ENCODE measurements around the gene RPL7L1. TPM values are rescaled to one million over a fixed set of nuclear protein-coding genes. Genes with fewer than 3 reads are reported as not detected.

RPL7L1 gene
- total and polyA plus RNA-seq, 2 of the 13 experiments (the other 11 are each of a cell fraction or from before 2014, with no cell fraction given) = 51.6 to 179 TPM

DNA sequence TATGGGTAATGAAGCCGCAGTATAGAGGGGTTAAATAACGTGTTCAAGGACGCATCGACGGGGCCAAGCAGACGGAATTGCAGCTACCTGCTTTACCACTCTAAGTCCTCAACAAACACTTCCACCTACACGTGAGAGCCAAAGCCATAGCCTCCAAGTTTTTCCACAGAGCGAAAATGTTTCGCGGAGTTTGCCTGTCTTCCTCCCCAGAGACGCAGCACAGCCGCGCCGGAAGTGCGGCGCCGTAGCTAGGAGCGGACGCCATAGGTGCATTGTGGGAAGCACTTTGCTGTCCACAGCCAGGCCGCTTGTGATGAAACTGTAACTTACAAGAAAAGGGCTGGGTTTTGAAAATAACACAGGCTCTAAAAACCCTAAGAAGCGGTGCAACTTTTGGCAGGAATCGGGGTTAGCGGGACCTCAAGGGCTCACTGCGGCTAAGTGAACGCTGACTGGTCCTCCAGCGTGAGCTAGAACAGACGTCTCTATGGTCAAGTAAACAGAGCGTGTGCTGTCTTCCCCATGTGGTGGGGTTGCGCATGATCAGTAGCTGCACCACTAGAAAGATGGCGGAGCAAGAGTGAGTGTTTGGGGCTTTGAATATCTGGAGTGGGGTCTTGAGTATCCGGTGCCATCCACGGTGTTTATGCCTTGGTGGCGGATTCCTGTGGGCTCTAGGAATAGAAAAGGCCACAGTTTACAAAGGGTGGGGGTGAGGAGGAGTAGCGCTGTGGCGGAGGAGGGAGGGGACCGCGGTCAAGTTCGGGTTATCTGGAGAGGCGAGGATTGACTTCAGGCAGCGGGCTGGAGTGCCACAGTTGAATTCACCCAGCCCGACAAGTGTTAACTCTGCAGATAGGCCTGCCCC, at the start of gene RPL7L1 (continued):
- TF ChIP-seq, protein P1, sequence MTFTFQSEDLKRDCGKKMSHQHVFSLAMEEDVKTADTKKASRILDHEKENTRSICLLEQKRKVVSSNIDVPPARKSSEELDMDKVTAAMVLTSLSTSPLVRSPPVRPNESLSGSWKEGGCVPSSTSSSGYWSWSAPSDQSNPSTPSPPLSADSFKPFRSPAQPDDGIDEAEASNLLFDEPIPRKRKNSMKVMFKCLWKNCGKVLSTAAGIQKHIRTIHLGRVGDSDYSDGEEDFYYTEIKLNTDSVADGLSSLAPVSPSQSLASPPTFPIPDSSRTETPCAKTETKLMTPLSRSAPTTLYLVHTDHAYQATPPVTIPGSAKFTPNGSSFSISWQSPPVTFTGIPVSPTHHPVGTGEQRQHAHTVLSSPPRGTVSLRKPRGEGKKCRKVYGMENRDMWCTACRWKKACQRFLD (CRISPR knock-in tag; IDR thresholded peaks at IDR 0.05; ENCODE audit: borderline replicate concordance) = peak; percentile 88; the same call in 1 of the 2 replicates
- TF ChIP-seq ZNF598 (CRISPR knock-in tag; IDR thresholded peaks at IDR 0.05; ENCODE audit: borderline replicate concordance) = peak; percentile 57; the same call in 1 of the 2 replicates
- peak; percentile 81 for TF ChIP-seq ZNF607 (CRISPR knock-in tag; IDR thresholded peaks at IDR 0.05; ENCODE audit: borderline replicate concordance)
- TF ChIP-seq, protein P2, sequence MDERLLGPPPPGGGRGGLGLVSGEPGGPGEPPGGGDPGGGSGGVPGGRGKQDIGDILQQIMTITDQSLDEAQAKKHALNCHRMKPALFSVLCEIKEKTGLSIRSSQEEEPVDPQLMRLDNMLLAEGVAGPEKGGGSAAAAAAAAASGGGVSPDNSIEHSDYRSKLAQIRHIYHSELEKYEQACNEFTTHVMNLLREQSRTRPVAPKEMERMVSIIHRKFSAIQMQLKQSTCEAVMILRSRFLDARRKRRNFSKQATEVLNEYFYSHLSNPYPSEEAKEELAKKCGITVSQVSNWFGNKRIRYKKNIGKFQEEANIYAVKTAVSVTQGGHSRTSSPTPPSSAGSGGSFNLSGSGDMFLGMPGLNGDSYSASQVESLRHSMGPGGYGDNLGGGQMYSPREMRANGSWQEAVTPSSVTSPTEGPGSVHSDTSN (CRISPR knock-in tag; IDR thresholded peaks at IDR 0.05) = peak; percentile 10; the same call in 1 of the 2 replicates
- peak; percentile 92 for TF ChIP-seq ELF1 (CRISPR knock-in tag; IDR thresholded peaks at IDR 0.05)
- peak; percentile 99 for TF ChIP-seq MYC (CRISPR knock-in tag; IDR thresholded peaks at IDR 0.05; ENCODE audit: borderline replicate concordance)
- peak; percentile 85; the same call in 1 of the 2 replicates for TF ChIP-seq ARHGAP35 (CRISPR knock-in tag; IDR thresholded peaks at IDR 0.05; ENCODE audit: borderline replicate concordance)
- TF ChIP-seq ATAD3A (CRISPR knock-in tag; IDR thresholded peaks at IDR 0.05) = no peak
- no peak for TF ChIP-seq U2AF2 (IDR thresholded peaks at IDR 0.05; ENCODE audit: low read depth, low read length)
- TF ChIP-seq, protein P3, sequence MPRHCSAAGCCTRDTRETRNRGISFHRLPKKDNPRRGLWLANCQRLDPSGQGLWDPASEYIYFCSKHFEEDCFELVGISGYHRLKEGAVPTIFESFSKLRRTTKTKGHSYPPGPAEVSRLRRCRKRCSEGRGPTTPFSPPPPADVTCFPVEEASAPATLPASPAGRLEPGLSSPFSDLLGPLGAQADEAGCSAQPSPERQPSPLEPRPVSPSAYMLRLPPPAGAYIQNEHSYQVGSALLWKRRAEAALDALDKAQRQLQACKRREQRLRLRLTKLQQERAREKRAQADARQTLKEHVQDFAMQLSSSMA (CRISPR knock-in tag; IDR thresholded peaks at IDR 0.05) = peak; percentile 96
- TF ChIP-seq SATB2 (CRISPR knock-in tag; IDR thresholded peaks at IDR 0.05) = peak; percentile 95
- TF ChIP-seq, protein P4, sequence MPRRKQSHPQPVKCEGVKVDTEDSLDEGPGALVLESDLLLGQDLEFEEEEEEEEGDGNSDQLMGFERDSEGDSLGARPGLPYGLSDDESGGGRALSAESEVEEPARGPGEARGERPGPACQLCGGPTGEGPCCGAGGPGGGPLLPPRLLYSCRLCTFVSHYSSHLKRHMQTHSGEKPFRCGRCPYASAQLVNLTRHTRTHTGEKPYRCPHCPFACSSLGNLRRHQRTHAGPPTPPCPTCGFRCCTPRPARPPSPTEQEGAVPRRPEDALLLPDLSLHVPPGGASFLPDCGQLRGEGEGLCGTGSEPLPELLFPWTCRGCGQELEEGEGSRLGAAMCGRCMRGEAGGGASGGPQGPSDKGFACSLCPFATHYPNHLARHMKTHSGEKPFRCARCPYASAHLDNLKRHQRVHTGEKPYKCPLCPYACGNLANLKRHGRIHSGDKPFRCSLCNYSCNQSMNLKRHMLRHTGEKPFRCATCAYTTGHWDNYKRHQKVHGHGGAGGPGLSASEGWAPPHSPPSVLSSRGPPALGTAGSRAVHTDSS (CRISPR knock-in tag; conservative IDR thresholded peaks at IDR 0.05) = no peak
- peak; percentile 15; the same call in 1 of the 2 replicates for TF ChIP-seq CBX5 (CRISPR knock-in tag; IDR thresholded peaks at IDR 0.05; ENCODE audit: borderline replicate concordance)
- no peak for TF ChIP-seq TBX3 (IDR thresholded peaks at IDR 0.05; ENCODE audit: borderline replicate concordance)
- peak; percentile 79 for TF ChIP-seq GABPA (IDR thresholded peaks at IDR 0.05; ENCODE audit: low read depth, low read length)
- TF ChIP-seq GABPA (CRISPR knock-in tag; IDR thresholded peaks at IDR 0.05; ENCODE audit: low read depth) = peak; percentile 97
- TF ChIP-seq ZNF335 (CRISPR knock-in tag; IDR thresholded peaks at IDR 0.05) = peak; percentile 93
- peak; percentile 70 for TF ChIP-seq ZNF605 (CRISPR knock-in tag; IDR thresholded peaks at IDR 0.05)
- TF ChIP-seq, protein P5, sequence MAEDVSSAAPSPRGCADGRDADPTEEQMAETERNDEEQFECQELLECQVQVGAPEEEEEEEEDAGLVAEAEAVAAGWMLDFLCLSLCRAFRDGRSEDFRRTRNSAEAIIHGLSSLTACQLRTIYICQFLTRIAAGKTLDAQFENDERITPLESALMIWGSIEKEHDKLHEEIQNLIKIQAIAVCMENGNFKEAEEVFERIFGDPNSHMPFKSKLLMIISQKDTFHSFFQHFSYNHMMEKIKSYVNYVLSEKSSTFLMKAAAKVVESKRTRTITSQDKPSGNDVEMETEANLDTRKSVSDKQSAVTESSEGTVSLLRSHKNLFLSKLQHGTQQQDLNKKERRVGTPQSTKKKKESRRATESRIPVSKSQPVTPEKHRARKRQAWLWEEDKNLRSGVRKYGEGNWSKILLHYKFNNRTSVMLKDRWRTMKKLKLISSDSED (CRISPR knock-in tag; IDR thresholded peaks at IDR 0.05) = no peak
- peak; percentile 97 for TF ChIP-seq KDM2A (CRISPR knock-in tag; IDR thresholded peaks at IDR 0.05; ENCODE audit: borderline replicate concordance, low read depth)
- TF ChIP-seq SETDB1 (CRISPR knock-in tag; IDR thresholded peaks at IDR 0.05; ENCODE audit: borderline replicate concordance) = no peak
- peak; percentile 85 for TF ChIP-seq KMT2A (CRISPR knock-in tag; IDR thresholded peaks at IDR 0.05)
- TF ChIP-seq BHLHE40 (IDR thresholded peaks at IDR 0.05; ENCODE audit: low read length) = no peak; the same call in 1 of the 2 replicates
